GM12892 (cell line): Measurements from ENCODE around the gene NRF1.

Source experiments
- POLR2AphosphoS5 ChIP-seq: IDR thresholded peaks from 2 replicates; pipeline ENCODE4 v1.6.1; 2011; ENCODE audit warnings: low read depth, low read length, control low read depth
- TAF1 ChIP-seq: IDR thresholded peaks from 2 replicates; pipeline ENCODE4 v1.6.1; 2011; ENCODE audit warnings: low read depth, mild to moderate bottlenecking, control low read depth, low read length, borderline replicate concordance

GRCh38 chr7:129588268-129588667 lies 23.3 kb upstream of the NRF1 start:
- TF ChIP-seq POLR2AphosphoS5 (no peak), TAF1 (no peak)
